ENCODE measurements around the gene TCEAL1.

Gene TCEAL1

GRCh38 chrX:103607364-103608305, 21.1 kb upstream of the TCEAL1 start, which contains the start of gene TCEAL3:
TSS of gene TCEAL3 (plus strand) at chrX:103607963. CDS start at chrX:103609065, 1,102 bp downstream.
- Histone ChIP-seq H3K27me3 (peaks cover 0 to 10% (median 4%) of the 10 kb centered on the region in 11 experiments; a peak in 5 of 22 replicates), H4K20me1 (no peaks in the 10 kb centered on the region), H3K4me1 (peaks cover 0 to 6% (median 2%) of the 10 kb centered on the region in 10 experiments; a peak in 7 of 20 replicates), H3K4me3 (peak within 1 kb of the TSS; percentile 50 to 78 (median 68)), H3K9me3 (replicated peaks in 1 of 11) (no peaks in the 10 kb centered on the region), H3K4me2 (peak within 1 kb of the TSS; percentile 66 to 80 (median 74)), H3K36me3 (no peaks in the 10 kb centered on the region), H3K27ac (peak within 1 kb of the TSS in 10 of 11 experiments; percentile 55 to 76 (median 64); a peak in 19 of 22 replicates), H3K9ac (peak within 1 kb of the TSS; percentile 68 to 80 (median 79); a peak in 21 of 22 replicates)
- TF ChIP-seq Cebpa-rat (IDR thresholded peaks at IDR 0.05) = no peak

GRCh38 chrX:103608306-103608963, 20.3 kb upstream of the TCEAL1 start:
- Histone ChIP-seq H3K4me1 (peaks cover 0 to 6% (median 2%) of the 10 kb centered on the region in 10 experiments; a peak in 7 of 20 replicates), H3K4me2 (peak overlapping the region; percentile 50 to 75 (median 68)), H3K36me3 (no peaks in the 10 kb centered on the region), H3K9ac (peak overlapping the region; percentile 68 to 80 (median 79); a peak in 21 of 22 replicates), H3K27me3 (peaks cover 0 to 10% (median 4%) of the 10 kb centered on the region in 11 experiments; a peak in 5 of 22 replicates), H3K27ac (peak overlapping the region in 10 of 11 experiments; percentile 55 to 76 (median 64); a peak in 18 of 22 replicates), H3K9me3 (replicated peaks in 1 of 11) (no peaks in the 10 kb centered on the region), H3K4me3 (peak overlapping the region; percentile 50 to 78 (median 68)), H4K20me1 (no peaks in the 10 kb centered on the region)
- no peak for TF ChIP-seq Cebpa-rat (IDR thresholded peaks at IDR 0.05)

- TF ChIP-seq Cebpa-rat (IDR thresholded peaks at IDR 0.05) = no peak
- H3K4me3 ChIP-seq = no peak overlapping the region
- H4K20me1 ChIP-seq = no peaks in the 10 kb centered on the region
Measured at GRCh38 chrX:103610282-103610681, 18.5 kb upstream of the TCEAL1 start.

GRCh38 chrX:103613362-103613890, 15.3 kb upstream of the TCEAL1 start:
- Histone ChIP-seq H3K27ac (no peak overlapping the region), H3K27me3 (peaks cover 0 to 3% (median 0%) of the 10 kb centered on the region in 11 experiments; a peak in 1 of 22 replicates), H3K36me3 (no peaks in the 10 kb centered on the region), H4K20me1 (no peaks in the 10 kb centered on the region), H3K4me3 (no peak overlapping the region), H3K9ac (no peak overlapping the region), H3K4me2 (no peak overlapping the region), H3K9me3 (replicated peaks in 1 of 11) (no peaks in the 10 kb centered on the region), H3K4me1 (peaks cover 0 to 4% (median 1%) of the 10 kb centered on the region in 10 experiments; a peak in 7 of 20 replicates)
- no peak for TF ChIP-seq Cebpa-rat (IDR thresholded peaks at IDR 0.05)

More at GRCh38 chrX:103610282-103610681, 18.5 kb upstream of the TCEAL1 start:
- no peak overlapping the region for H3K4me2 ChIP-seq
- H3K9me3 ChIP-seq (replicated peaks in 1 of 11) = no peaks in the 10 kb centered on the region
- H3K9ac ChIP-seq = no peak overlapping the region
- H3K36me3 ChIP-seq = no peaks in the 10 kb centered on the region
- H3K27ac ChIP-seq = no peak overlapping the region
- peaks cover 0 to 10% (median 4%) of the 10 kb centered on the region in 11 experiments; a peak in 5 of 22 replicates for H3K27me3 ChIP-seq
- peaks cover 0 to 6% (median 2%) of the 10 kb centered on the region in 10 experiments; a peak in 7 of 20 replicates for H3K4me1 ChIP-seq

- no peak overlapping the region for H3K9ac ChIP-seq
- H3K36me3 ChIP-seq = no peaks in the 10 kb centered on the region
- H3K4me3 ChIP-seq = no peak overlapping the region
- H3K4me2 ChIP-seq = no peak overlapping the region
- H3K27ac ChIP-seq = no peak overlapping the region
- no peak for TF ChIP-seq Cebpa-rat (IDR thresholded peaks at IDR 0.05)
- H3K9me3 ChIP-seq (replicated peaks in 1 of 11) = no peaks in the 10 kb centered on the region
- H3K4me1 ChIP-seq = no peaks in the 10 kb centered on the region
- no peaks in the 10 kb centered on the region for H3K27me3 ChIP-seq
- H4K20me1 ChIP-seq = no peaks in the 10 kb centered on the region
Measured at GRCh38 chrX:103614999-103615398, 13.8 kb upstream of the TCEAL1 start.

- no peaks in the 10 kb centered on the region for H4K20me1 ChIP-seq
- H3K27me3 ChIP-seq = no peaks in the 10 kb centered on the region
- H3K9me3 ChIP-seq (replicated peaks in 1 of 11) = no peaks in the 10 kb centered on the region; a peak in 1 of 22 replicates
- H3K4me2 ChIP-seq = no peak overlapping the region
- H3K36me3 ChIP-seq = no peaks in the 10 kb centered on the region
- H3K4me3 ChIP-seq = no peak overlapping the region
- no peak overlapping the region for H3K9ac ChIP-seq
- TF ChIP-seq Cebpa-rat (IDR thresholded peaks at IDR 0.05) = no peak
- no peak overlapping the region for H3K27ac ChIP-seq
- no peaks in the 10 kb centered on the region for H3K4me1 ChIP-seq
Measured at GRCh38 chrX:103615781-103616371, 12.9 kb upstream of the TCEAL1 start.

GRCh38 chrX:103616676-103617186, 12.0 kb upstream of the TCEAL1 start:
- Histone ChIP-seq H4K20me1 (no peaks in the 10 kb centered on the region), H3K9me3 (replicated peaks in 1 of 11) (no peaks in the 10 kb centered on the region; a peak in 1 of 22 replicates), H3K27me3 (no peaks in the 10 kb centered on the region), H3K4me1 (no peaks in the 10 kb centered on the region), H3K4me3 (no peak overlapping the region), H3K27ac (no peak overlapping the region), H3K4me2 (no peak overlapping the region), H3K9ac (no peak overlapping the region), H3K36me3 (no peaks in the 10 kb centered on the region)
- no peak for TF ChIP-seq Cebpa-rat (IDR thresholded peaks at IDR 0.05)

- no peak overlapping the region for H3K27ac ChIP-seq
- no peak overlapping the region for H3K4me3 ChIP-seq
- H3K4me1 ChIP-seq = peaks cover 0 to 4% (median 0%) of the 10 kb centered on the region in 10 experiments; a peak in 3 of 20 replicates
- H3K4me2 ChIP-seq = no peak overlapping the region
- H3K36me3 ChIP-seq = no peaks in the 10 kb centered on the region
- no peaks in the 10 kb centered on the region for H4K20me1 ChIP-seq
- no peak overlapping the region for H3K9ac ChIP-seq
- H3K9me3 ChIP-seq (replicated peaks in 1 of 11) = no peaks in the 10 kb centered on the region; a peak in 1 of 22 replicates
- no peak for TF ChIP-seq Cebpa-rat (IDR thresholded peaks at IDR 0.05)
- H3K27me3 ChIP-seq = no peaks in the 10 kb centered on the region
Measured at GRCh38 chrX:103624111-103624510, 4.7 kb upstream of the TCEAL1 start.

Measured in BLaER1 treated with 17β-estradiol and CSF1 and Interleukin-3, amounts not matched to agents 10 nM and 100 nM (cell line).